Stimulated activated CD4-positive, alpha-beta T cell treated with anti-CD3 and anti-CD28 coated beads, Interleukin-1b, Interleukin-23, amount 100 ng/mL, for 48 hours (primary cell): ENCODE results near the gene CTNNA2.

Source experiments
- DNase-seq: peaks from one replicate; pipeline ENCODE4 v3.0.0-alpha.2; 2020

CTNNA2 gene

DNA sequence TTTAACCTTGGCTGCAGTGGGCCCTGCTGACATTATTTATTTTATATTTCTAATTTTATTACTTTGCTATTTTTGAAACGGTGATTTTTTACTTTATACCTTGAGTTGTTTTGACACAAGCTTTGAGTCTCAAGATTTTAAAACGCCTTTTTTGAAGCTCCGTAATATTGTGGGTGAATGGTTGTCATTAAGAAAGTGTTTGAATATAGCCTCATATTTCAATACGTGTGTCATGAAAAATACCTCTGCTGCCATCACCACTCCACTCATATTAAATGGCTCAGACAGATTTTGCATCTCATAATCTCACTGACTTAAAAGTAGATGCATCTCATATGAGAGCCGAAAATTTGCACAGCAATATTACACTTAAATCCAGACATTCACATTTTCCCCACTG is 106.6 kb downstream of the CTNNA2 start:
- no peak for DNase-seq

DNA sequence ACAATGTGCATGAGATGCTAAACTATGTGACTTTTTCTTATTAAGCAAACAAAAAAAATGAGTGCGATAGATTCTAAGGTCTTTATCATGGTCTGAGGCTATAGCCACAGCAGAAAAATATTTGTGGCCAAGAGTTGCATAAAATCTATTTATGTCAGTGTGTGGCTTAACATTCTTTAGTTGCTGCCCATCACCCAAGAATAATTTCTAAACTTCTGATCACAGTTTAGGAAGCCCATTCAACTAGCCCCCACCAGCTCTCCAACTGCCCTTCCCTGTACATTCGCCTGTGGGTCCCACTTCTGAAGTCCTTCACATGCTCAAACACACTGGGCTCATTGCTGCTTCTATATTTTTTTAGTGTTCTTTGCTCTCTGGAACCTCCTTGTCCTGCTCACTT is 107.1 kb downstream of the CTNNA2 start:
- DNase-seq = no peak

DNA sequence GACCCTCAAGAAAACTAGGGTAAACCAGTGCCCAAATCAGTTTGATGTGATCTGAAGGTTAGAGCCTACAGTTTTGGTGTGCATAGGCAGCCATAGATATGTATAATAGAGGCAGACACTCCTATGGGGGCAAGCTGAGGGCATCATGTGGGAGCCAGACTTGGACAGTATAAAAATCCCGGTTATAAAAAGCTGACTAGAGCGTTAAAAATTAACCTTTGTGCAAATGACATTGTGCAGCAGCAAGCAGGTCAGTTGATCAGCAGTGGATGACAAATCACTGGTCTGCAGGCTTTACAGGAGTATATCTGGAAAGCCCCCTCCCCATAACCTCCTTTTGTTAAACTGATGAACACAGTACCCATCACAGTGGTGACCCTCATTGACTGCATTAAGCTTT is 107.8 kb downstream of the CTNNA2 start:
- no peak for DNase-seq

DNA sequence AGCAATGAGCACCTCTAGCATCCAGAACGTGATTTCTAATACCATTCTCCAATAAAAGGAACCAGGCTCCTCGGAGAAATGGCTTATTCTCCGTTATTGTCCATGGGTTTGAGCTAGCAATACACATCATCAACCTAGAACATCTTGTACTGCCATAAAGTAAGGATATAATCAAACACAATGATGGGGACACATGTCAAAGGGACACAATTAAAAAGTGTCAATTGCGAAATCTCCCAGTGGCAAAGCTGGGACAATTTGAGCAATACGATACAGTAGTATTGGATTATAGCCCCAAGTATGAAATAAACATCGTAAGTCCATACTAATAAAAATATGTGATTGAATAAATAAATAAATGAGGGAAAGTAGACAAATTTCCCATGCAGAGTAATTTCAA is 108.4 kb downstream of the CTNNA2 start:
- DNase-seq = no peak

DNA sequence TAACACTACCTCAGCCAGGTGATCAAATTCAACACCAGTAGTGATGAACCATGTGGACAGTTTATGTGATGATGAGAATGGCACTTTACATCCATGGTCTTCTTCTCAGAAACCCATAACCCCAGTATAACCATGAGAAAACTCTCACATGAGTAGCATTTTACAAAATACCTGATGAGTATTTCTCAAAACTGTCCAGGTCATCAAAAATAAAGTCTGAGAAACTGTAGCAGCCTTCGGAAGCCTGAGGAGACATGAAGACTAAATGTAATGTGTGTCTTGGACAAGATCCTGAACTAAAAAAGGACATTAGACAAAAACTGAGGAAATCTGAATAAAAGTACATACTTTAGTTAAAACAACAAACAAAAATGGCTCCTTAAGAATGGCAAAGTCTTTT is 108.9 kb downstream of the CTNNA2 start:
- no peak for DNase-seq

DNA sequence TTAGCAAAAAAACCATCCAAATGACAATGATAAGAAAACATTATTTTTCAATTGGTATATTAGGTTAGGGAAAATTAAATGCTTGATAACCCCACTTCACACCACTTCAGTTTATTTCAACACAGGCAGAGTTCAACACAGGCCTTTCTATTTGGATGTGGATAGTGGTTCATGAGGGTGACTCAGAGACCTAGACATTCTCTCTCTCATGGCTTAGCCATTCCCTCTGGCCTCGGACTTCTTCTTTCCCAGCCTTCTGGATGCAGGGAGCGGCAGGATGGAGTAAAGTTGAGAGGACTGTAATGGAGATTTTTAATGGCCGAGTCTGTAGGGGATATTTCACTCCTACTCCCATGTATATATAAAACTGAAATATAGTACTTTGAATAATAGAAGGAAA is 109.7 kb downstream of the CTNNA2 start:
- DNase-seq = no peak

DNA sequence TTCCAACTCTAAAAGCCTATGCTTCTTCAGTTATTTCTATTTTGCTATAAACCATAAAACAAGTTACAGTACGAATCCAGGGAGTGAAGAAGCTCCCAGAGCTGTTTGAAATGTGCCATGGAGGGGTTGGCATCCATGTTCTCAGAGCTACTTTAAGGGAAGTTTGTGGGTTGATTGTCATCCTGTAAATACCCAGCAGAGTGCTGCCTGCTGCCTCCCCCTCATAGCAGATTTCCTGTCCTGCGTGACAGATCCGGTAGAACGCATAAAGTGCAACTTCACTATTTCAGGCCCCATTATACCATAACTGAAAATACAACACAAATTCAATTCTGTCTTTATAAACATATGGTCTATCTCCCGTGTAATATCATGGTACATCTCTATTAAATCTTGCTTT is 114.4 kb downstream of the CTNNA2 start:
- DNase-seq = no peak

DNA sequence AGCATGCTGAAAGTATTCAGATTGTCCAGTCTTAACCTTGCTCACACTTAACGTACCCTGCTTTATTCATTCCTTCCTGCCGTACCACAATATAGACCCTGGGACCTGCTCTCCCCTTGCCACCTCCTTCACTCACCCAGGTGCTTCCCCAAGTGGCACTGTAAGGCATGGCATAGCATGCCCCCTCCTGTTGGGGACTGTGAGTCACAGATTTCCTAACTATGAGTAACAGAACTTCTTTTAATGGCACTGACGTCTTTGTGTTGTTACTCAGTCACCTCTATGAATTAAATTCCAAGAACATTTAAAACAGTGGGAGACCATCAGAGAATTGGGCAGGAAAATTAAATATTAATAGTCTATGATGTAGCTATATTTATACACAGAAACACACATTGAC is 117.2 kb downstream of the CTNNA2 start:
- no peak for DNase-seq

DNA sequence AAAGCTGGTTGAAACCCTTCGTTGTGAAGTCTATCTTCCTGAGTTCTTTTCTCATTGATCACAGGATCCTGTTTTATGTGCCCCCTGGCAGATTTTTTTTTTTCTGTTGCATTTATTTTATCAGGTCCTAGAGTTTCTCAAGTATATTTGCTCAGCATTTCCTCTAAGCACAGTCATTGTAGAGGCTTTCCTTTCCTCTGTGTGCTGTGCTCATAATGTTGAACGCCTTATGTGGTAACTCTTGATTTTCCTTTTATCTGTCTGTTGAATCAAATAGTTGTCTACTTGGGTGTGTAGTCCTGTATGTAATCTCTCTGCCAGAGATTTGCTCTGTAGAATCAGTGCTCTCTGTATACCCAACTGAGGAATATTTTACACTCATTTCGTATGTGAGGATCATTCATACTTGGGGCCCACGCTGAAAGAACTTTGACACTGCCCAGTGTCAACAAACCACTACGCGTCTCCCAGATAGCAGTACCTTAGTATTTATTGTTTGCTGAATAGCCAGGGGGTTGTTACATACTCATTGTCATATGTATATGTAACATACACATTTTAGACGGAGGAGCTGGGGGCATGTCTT is 118.2 kb downstream of the CTNNA2 start:
- DNase-seq = no peak

DNA sequence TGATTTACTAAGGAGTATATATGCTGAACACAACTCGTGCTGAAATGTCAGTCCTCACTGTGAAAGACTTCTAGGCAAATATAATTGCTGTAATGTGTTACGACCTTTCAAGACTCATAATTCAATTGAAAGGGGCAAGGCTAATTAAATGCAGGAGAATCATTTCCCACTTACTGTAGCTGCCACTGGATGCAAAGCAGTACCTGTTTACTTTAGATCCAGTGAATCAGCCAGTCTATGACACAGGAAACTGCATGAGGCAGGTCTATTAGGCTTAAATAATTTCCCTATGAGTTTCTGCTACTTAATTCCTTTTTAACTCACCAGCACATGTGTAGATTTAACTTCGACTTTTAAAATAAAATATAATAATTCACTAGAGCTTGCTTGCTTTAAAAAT is 125.6 kb downstream of the CTNNA2 start:
- no peak for DNase-seq

DNA sequence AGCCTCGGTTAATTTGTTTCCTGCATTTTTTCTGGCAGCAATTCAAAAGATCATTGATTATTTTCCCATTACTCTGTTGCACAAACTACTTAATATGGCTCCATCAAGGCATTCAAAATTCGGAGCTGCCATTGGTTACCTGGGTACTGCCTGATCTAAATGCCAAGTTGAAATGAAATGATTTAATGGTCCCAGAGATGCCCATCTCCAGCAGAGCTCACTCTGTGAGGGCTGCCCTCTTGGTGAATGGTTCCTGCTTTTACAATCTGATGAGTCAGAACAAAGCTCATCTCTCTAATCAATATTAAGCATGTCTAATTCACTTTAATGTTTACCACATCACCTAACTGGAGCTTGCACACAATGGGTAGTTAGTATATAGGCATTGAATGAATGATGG is 126.1 kb downstream of the CTNNA2 start:
- DNase-seq = no peak

DNA sequence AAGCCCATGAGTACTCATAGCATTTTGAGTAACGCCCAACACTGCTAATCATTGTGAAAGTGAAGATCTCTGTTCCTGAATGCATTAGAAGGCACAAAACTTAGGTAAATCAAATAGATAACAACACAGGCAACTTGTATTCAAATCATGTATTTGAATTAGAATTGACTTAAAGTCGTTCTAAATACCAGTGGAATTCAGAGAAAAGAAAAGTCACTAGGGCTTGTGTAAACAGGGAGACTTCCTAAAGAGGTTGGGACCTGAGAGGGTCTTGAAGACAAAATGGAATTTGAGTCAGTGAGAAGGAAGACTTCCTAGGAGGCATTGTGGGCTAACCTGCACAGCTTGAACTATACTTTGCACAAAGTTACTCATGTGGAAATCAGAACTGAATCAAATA is 127.2 kb downstream of the CTNNA2 start:
- DNase-seq = no peak

DNA sequence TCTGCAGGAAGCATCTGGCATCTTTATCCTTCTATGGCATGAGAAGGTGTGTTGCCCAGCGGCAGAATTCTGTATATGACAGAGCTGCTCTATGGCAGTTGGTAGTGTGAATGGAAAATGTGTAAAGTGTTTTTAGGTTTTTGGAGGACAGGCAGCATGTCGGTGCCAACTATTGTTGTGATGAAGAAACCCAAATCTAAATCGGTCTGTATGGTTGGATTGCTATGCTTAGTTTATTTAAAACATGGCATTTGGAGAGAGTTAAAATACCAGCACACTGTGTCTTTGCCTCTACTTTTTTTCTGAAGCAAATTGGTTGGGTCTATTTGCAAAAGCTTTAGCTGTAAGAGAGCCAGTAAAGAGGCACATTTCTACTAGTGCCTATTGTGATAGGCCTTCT is 136.7 kb downstream of the CTNNA2 start:
- no peak for DNase-seq

DNA sequence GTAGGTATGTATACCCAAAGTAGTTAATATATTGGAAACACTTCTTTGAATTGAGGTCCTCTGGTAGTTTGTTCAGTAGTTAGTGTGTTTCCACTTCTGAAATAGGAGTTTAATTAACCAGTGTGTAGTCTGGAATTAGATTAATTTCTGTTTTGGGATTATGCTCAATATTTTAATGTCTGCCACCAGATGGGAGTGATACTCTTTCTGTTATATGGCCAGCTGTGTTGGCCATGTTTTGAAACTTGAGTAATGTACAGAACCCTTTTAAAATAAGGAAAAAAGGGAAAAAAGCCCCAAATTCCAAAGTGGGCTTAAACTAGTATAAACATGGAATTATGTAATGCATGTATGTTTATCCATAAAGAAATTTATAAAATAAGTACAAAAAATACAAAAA is 147.7 kb downstream of the CTNNA2 start:
- DNase-seq = no peak

DNA sequence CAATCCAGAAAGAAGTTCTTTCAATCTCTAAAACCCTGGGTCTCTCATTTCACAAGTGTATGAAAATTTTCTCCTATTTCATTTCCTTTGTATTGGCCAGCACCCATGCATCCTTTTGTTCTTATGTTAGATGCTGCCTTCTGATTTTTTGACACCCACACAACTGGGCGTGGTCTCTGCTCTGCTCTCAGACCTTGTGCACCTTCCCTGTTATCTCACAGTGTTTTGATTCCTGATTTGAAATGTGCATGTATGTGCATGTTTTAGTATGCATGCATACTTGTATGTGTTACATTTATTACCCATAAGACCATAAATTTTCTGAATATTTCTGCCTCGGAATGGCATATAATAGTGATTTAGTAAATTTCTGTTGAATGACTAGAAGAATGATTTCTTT is 152.2 kb downstream of the CTNNA2 start:
- no peak for DNase-seq

DNA sequence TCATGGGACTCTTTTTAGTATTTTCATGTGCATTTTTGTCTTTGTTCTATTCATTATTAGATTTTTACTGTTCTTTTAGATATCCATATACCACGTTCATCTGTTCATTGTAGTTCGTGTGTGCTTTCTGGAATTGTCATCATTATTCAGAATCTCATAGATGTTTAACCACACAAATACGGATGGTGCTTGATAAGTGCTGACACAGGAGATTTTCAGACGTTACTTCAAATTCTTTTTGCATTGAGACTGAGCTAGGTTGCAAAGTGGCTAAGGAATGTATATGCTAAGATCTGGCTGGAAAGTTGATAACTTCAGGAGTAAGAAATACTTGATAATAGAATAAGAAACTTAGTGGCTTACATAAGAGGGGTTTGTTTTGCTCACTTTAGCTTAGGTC is 153.6 kb downstream of the CTNNA2 start:
- DNase-seq = no peak

DNA sequence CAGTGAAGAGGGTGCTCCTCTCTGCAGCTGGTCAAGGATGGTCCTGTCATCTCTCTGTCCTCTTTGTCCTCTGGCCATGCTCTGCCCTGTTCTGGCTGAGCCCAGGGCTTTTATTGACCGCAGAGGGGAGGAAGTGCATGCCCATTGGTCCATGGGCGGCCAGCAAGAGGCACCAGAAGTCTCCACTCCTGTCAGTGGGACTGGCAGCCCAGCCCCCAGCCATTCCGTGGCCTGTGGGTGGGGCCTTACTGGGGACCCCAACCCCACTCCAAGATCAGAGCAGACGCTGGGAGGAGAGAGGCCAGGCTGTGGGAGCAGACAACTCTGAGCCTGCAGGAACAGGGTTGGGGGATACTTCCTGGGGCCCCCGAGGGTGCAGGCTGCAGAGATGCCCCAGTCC is 156.9 kb downstream of the CTNNA2 start:
- DNase-seq = no peak

DNA sequence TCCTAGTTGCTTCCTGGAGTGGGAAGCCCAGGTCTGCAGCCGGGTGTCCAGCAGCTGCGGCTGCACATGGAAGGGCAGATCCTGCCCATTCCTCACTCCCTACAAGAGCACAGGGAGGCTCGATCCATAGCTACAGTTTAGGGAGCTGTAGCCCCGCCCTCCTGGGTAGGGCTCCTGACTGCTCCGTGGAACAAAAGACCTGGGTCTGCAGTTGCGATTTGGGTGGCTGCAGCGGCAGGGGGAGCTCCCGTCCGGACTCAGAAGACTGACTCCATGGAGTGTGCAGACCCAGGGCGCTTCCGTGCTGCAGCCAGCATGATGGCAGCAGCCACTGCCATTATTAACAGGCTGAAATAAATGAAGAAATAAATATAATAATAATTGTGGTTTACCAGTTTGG is 157.3 kb downstream of the CTNNA2 start:
- no peak for DNase-seq

DNA sequence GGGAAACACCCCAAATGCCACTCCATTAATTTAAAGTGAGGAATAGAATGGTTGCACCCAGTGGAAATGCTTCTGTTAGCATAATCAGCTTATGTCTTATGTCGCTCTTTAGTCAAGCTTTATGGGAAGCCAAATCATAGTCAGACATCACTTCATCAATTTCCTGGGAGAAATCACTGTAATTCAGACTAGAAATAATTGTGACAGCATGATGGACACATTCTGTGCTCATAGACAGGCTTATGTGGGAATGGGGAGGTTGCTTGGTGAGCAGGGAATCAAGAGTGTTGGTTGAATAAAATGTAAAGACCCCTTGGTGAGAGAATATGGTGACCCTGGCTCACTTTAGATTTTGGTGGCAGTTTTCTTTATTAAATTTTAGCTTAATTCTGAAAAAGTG is 174.0 kb downstream of the CTNNA2 start:
- no peak for DNase-seq

DNA sequence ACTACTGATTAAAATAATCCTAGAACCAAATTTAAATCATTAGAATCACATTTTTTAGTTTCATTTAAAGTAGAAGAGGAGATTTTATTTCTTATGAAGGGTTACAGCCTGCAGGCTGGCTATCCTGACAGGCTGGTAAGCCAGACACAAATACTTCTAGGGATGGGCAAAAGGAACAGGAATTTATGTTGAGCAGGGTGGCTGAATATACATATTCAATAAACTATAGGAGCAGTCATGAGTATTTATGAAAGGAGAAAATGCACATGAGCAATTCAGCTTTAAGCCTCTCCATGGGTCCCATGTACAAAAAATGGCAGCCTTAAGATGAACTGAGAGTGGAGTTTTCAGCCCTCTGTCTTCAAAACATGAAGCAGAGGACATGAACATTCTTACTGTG is 182.4 kb downstream of the CTNNA2 start:
- no peak for DNase-seq

DNA sequence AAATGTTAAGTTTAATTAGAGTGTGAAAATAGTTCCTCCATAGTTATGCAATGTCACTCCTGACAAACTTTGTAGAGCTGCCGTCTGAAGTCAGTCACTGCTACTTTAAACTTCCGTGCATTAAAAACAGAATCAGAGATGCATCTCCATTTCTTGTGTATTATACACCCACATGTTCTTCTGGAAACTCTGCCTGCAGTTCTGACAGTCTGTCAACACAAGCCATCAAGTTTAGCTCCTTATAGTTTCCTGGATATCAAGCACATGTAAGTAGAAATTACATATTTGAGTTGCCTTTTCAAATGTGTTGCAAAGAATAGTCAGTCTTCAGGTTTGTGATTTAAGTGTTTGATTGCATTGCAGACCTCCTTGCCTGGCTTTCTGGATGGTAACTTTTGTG is 184.3 kb downstream of the CTNNA2 start:
- DNase-seq = no peak

DNA sequence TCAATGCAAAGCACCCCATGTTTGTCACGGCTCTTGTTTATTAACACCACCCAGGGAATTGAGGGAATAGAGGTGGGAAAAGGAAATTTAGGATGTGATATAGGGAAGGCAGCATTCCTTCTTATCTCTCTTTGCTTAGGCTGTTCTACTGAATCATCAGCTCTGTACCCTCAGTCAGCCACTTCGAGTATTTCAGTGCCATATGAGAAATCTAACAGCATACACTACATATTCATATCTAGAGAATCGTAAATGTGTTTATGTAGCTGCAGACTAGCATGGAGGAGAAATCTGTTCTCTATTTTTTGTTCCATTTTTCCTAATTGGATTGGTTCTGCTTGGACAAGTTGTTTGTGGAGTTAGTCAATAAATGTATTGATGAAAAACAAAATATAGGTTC is 187.8 kb downstream of the CTNNA2 start:
- DNase-seq = no peak

DNA sequence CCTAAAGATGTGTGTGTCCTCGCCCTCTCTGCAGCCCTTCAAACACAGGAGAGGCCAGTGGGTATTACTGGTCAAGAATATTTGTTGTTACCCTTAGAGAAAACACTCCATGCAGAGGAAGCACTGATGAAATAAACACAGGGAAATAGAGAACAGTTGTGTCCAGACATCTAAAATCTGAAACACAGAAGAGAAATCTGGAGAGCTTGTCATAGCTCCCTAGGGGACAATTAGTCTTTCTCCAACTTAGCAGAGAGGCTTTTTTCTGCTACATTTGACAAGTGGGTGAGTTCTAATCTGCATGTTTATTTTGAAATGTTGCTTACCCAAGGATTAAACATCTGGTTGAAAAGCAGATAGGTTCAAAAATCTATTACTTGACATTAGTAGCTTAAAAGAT is 190.1 kb downstream of the CTNNA2 start:
- no peak for DNase-seq

DNA sequence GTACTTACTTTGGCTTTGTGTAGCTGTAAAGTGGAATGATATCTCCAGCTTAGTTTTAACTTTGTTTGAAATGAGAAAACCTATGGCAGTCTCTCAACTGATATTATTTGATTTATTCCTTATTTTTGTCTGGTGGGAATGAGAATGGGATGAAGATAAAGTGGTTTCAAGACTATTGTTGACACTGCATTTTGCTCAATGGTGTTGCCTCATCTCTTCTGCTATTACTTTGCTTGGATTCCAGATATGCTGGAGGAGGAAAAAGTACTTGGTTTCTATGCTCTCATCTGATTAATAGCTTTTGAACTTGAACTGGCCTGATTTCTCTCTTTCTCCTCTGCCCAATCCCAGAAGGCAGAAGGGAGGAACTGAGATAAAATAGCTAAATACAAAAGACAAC is 198.2 kb downstream of the CTNNA2 start:
- DNase-seq = no peak

DNA sequence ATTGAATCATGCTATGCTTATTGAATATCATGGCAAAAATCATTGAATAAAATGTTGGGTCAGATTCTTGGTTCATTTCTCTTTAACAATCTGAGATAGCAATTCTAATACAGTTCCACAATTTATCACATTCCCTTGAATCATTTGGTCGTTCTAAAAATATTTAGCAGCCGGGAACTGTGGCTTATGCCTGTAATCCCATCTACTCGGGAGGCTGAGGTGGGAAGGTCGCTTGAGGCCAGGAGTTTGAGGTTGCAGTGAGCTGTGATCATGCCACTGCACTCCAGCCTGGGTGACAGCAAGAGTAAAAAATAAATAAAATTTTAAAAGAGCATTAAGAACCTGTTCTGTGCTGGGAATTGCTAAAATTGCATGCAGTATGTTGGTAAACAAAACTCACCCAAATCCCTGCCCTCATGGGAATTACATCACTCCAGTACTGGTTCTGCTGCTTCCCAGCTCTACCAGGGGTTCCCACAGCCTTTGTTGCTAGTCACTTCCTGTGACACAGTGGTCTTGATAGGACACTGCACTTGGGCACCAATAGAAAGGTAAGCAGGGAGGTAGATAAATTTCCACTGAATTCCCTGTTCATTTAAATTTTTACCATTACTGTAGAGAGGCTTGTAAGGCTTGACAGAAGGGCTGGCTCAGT is 200.4 kb downstream of the CTNNA2 start:
- no peak for DNase-seq

DNA sequence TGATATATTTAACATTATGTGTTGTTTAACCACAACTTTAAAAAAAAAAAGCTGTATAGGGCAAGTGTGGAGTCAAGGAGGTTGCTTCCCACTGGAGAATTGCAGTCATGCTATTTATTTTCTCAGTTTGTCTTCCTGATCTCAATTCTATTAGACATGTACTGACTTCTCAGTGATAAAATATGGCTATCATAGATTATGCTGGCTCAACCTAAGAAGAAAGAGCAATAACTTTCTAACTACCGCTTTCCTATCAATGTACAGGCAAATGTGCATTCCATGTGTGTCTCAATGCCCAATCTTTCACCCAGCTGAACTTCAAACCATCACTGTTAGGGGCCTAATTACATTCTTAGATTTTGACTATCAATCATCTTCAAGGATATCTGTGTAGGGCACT is 201.4 kb downstream of the CTNNA2 start:
- no peak for DNase-seq
